T1000 (cell line): Measurements from ENCODE around the gene PDE6H.

Experiments used
- DNase-seq: peaks from one replicate; lab custom pipeline; 2025; ENCODE audit warnings: mixed read lengths; lab: John Stamatoyannopoulos, UW

The PDE6H gene

GRCh38 chr12:14972816-14973215, at the start of gene PDE6H:
Gene PDE6H (plus strand): TSS chr12:14973042. CDS start chr12:14978013, 4,971 bp downstream.
- DNase-seq: no peak

GRCh38 chr12:14923944-14924343, 48.9 kb upstream of the PDE6H start:
- DNase-seq: no peak

GRCh38 chr12:14924541-14924940, 48.3 kb upstream of the PDE6H start:
- no peak for DNase-seq

GRCh38 chr12:14927267-14927666, 45.6 kb upstream of the PDE6H start:
- no peak for DNase-seq

GRCh38 chr12:14928931-14929330, 43.9 kb upstream of the PDE6H start:
- DNase-seq: no peak

- no peak for DNase-seq
Measured at GRCh38 chr12:14930299-14930698, 42.5 kb upstream of the PDE6H start.

GRCh38 chr12:14931359-14931758, 41.5 kb upstream of the PDE6H start:
- no peak for DNase-seq

GRCh38 chr12:14931791-14932560, 40.9 kb upstream of the PDE6H start:
- DNase-seq: no peak

GRCh38 chr12:14934511-14934910, 38.3 kb upstream of the PDE6H start:
- DNase-seq: no peak

- no peak for DNase-seq
Measured at GRCh38 chr12:14935031-14935430, 37.8 kb upstream of the PDE6H start.

- no peak for DNase-seq
Measured at GRCh38 chr12:14936224-14936861, 36.5 kb upstream of the PDE6H start.

- no peak for DNase-seq
Measured at GRCh38 chr12:14937014-14937413, 35.8 kb upstream of the PDE6H start.

- no peak for DNase-seq
Measured at GRCh38 chr12:14937689-14938088, 35.2 kb upstream of the PDE6H start.

- DNase-seq: no peak
Measured at GRCh38 chr12:14938301-14938700, 34.5 kb upstream of the PDE6H start, which contains the start of gene ERP27. Gene ERP27 (minus strand): TSS chr12:14938537. CDS start chr12:14938508, 29 bp downstream.

- DNase-seq: no peak
Measured at GRCh38 chr12:14941369-14941768, 31.5 kb upstream of the PDE6H start.

GRCh38 chr12:14942196-14942931, 30.5 kb upstream of the PDE6H start:
- no peak for DNase-seq

GRCh38 chr12:14946162-14946561, 26.7 kb upstream of the PDE6H start:
- no peak for DNase-seq

GRCh38 chr12:14946861-14947260, 26.0 kb upstream of the PDE6H start:
- no peak for DNase-seq

- no peak for DNase-seq
Measured at GRCh38 chr12:14948672-14949071, 24.2 kb upstream of the PDE6H start.

GRCh38 chr12:14949631-14950030, 23.2 kb upstream of the PDE6H start:
- no peak for DNase-seq

- no peak for DNase-seq
Measured at GRCh38 chr12:14950421-14950820, 22.4 kb upstream of the PDE6H start.

- no peak for DNase-seq
Measured at GRCh38 chr12:14950982-14951746, 21.7 kb upstream of the PDE6H start.
